SIG-M5 treated with dmso at 0.1 percent for 504 hours (cell line): ENCODE results near the gene NTN1.
A peak's percentile ranks its signal among the peaks of the same experiment; 100 is the strongest.
"Not testable (repeated sequence)": the region's sequence is repeated elsewhere in the genome, so short reads cannot be mapped to it uniquely, and the experiment has no call there.

Source experiments
- DNase-seq: peaks from one replicate; lab custom pipeline; 2025; ENCODE audit not compliant: unreplicated experiment; lab: John Stamatoyannopoulos, UW

Gene NTN1

GRCh38 chr17:9080296-9080914, 59.1 kb downstream of the NTN1 start:
- no peak for DNase-seq

GRCh38 chr17:9080983-9081382, 59.7 kb downstream of the NTN1 start:
- no peak for DNase-seq

- DNase-seq = no peak
Observed at GRCh38 chr17:9086577-9086976, 65.3 kb downstream of the NTN1 start.

- no peak for DNase-seq
Observed at GRCh38 chr17:9087921-9088320, 66.6 kb downstream of the NTN1 start.

GRCh38 chr17:9090641-9091096, 69.4 kb downstream of the NTN1 start:
- no peak for DNase-seq

- no peak for DNase-seq
Observed at GRCh38 chr17:9094193-9094592, 72.9 kb downstream of the NTN1 start.

GRCh38 chr17:9095390-9095789, 74.1 kb downstream of the NTN1 start:
- no peak for DNase-seq

- no peak for DNase-seq
Observed at GRCh38 chr17:9098242-9098825, 77.0 kb downstream of the NTN1 start.

- no peak for DNase-seq
Observed at GRCh38 chr17:9101356-9101755, 80.0 kb downstream of the NTN1 start.

- DNase-seq = not testable (repeated sequence)
Observed at GRCh38 chr17:9103193-9103592, 81.9 kb downstream of the NTN1 start.

GRCh38 chr17:9104370-9105041, 83.2 kb downstream of the NTN1 start:
- DNase-seq = no peak

GRCh38 chr17:9105068-9105868, 84.0 kb downstream of the NTN1 start:
- no peak for DNase-seq

- not testable (repeated sequence) for DNase-seq
Observed at GRCh38 chr17:9106278-9106677, 85.0 kb downstream of the NTN1 start.

- no peak for DNase-seq
Observed at GRCh38 chr17:9107527-9107926, 86.2 kb downstream of the NTN1 start.

GRCh38 chr17:9108146-9108545, 86.8 kb downstream of the NTN1 start:
- peak; percentile 11 for DNase-seq

GRCh38 chr17:9109933-9110332, 88.6 kb downstream of the NTN1 start:
- DNase-seq = no peak

GRCh38 chr17:9110501-9110900, 89.2 kb downstream of the NTN1 start:
- no peak for DNase-seq

GRCh38 chr17:9115214-9116191, 94.2 kb downstream of the NTN1 start:
- peak; percentile 70 for DNase-seq

- DNase-seq = no peak
Observed at GRCh38 chr17:9116311-9116835, 95.1 kb downstream of the NTN1 start.
